Esophagus squamous epithelium (tissue), 4 donors: ENCODE measurements around the gene AUTS2.

Experiments
- CTCF ChIP-seq, 6 experiments: fragments of 450-650 bp in 4 of 6; fragments of 200-600 bp in 2 of 6; sonication (generic) in 2 of 6; IDR thresholded peaks; one replicate each; pipeline ENCODE4 v1.5.1; 2016 to 2019; ENCODE audit warnings: antibody characterized with exemption in 6 of 6, mild to moderate bottlenecking in 4 of 6, moderate library complexity in 4 of 6
- POLR2A ChIP-seq, 4 donors: fragments of 450-650 bp; IDR thresholded peaks; one replicate each; pipeline ENCODE4 v1.6.1; 2017; ENCODE audit warnings: antibody characterized with exemption in 4 of 4, mild to moderate bottlenecking in 4 of 4, moderate library complexity in 3 of 4

GRCh38 chr7:70387217-70387616 lies 788.9 kb downstream of the AUTS2 start:
- TF ChIP-seq CTCF (IDR thresholded peaks at IDR 0.05) (no peak), POLR2A (IDR thresholded peaks at IDR 0.05) (no peak)
